OCI-LY1 (cell line): ENCODE measurements around the gene COTL1.

ENCODE experiments used
- H2AFZ ChIP-seq: fragments of 200-600 bp; sonication (generic), shearing (Covaris generic); 2 replicates; pipeline ENCODE4 v1.6.0; 2014; ENCODE audit warnings: antibody characterized with exemption, mild to moderate bottlenecking, low read length
- H3F3A ChIP-seq: fragments of 200-600 bp; sonication (generic), shearing (Covaris generic); 2 replicates; pipeline ENCODE4 v1.6.0; 2014; ENCODE audit warnings: mild to moderate bottlenecking, antibody characterized with exemption, low read length, moderate library complexity; ENCODE audit not compliant: insufficient read depth
- H3K27ac ChIP-seq: fragments of 200-600 bp; sonication (generic); 2 replicates; pipeline ENCODE4 v1.5.1; 2014; ENCODE audit warnings: low read length, mixed run types, mild to moderate bottlenecking, low read depth; ENCODE audit not compliant: poor library complexity, severe bottlenecking
- H3K27me3 ChIP-seq: fragments of 200-600 bp; sonication (generic); 2 replicates; pipeline ENCODE4 v1.6.0; 2014; ENCODE audit warnings: antibody characterized with exemption, mild to moderate bottlenecking, low read length, moderate library complexity; ENCODE audit not compliant: insufficient read depth
- H3K36me3 ChIP-seq: fragments of 200-600 bp; sonication (generic); 2 replicates; pipeline ENCODE4 v1.6.1; 2014; ENCODE audit warnings: mild to moderate bottlenecking, antibody characterized with exemption, low read length, moderate library complexity, mixed read lengths; ENCODE audit not compliant: insufficient read depth
- H3K4me1 ChIP-seq: fragments of 200-600 bp; sonication (generic); 2 replicates; pipeline ENCODE4 v1.5.1; 2014; ENCODE audit warnings: mild to moderate bottlenecking, low read length, moderate library complexity; ENCODE audit not compliant: insufficient read depth, severe bottlenecking
- H3K4me2 ChIP-seq: fragments of 200-600 bp; sonication (generic), shearing (Covaris generic); 2 replicates; pipeline ENCODE4 v1.6.1; 2014; ENCODE audit warnings: low read length
- H3K4me3 ChIP-seq: fragments of 200-600 bp; sonication (generic); 2 replicates; pipeline ENCODE4 v1.5.1; 2014; ENCODE audit warnings: low read length, low read depth, mild to moderate bottlenecking, mixed read lengths; ENCODE audit not compliant: poor library complexity, severe bottlenecking
- H3K79me2 ChIP-seq: fragments of 200-600 bp; shearing (Covaris generic); 2 replicates; pipeline ENCODE4 v1.6.1; 2016; ENCODE audit warnings: mixed run types, low read length, mixed read lengths; ENCODE audit not compliant: insufficient read depth
- H3K9ac ChIP-seq: fragments of 200-600 bp; sonication (generic), shearing (Covaris generic); 2 replicates; pipeline ENCODE4 v1.6.1; 2014; ENCODE audit warnings: mild to moderate bottlenecking, low read length, mixed read lengths
- H3K9me2 ChIP-seq: fragments of 200-600 bp; sonication (generic), shearing (Covaris generic); 2 replicates; pipeline ENCODE4 v1.6.1; 2014; ENCODE audit warnings: low read depth, mild to moderate bottlenecking, low read length, mixed read lengths
- H3K9me3 ChIP-seq: fragments of 200-600 bp; shearing (Covaris generic); 2 replicates; pipeline ENCODE4 v1.6.1; 2014; ENCODE audit warnings: low read length, mixed read lengths
- H4K20me1 ChIP-seq: fragments of 200-600 bp; sonication (generic), shearing (Covaris generic); 2 replicates; pipeline ENCODE4 v1.6.0; 2016; ENCODE audit warnings: mild to moderate bottlenecking, low read length; ENCODE audit not compliant: insufficient read depth
- EZH2 ChIP-seq: fragments of 200-600 bp; sonication (generic), shearing (Covaris generic); IDR thresholded peaks from 2 replicates; pipeline ENCODE4 v1.8.0; 2017; ENCODE audit warnings: borderline replicate concordance, mixed run types, mild to moderate bottlenecking, antibody characterized with exemption, low read length, moderate library complexity, mixed read lengths
- TF ChIP-seq, protein P1 (sequence below): fragments of 200-600 bp; sonication (generic), shearing (Covaris generic); IDR thresholded peaks from 2 replicates; pipeline ENCODE4 v1.5.1; 2017; ENCODE audit warnings: mild to moderate bottlenecking, antibody characterized with exemption, low read length, moderate library complexity, mixed read lengths

The COTL1 gene

DNA sequence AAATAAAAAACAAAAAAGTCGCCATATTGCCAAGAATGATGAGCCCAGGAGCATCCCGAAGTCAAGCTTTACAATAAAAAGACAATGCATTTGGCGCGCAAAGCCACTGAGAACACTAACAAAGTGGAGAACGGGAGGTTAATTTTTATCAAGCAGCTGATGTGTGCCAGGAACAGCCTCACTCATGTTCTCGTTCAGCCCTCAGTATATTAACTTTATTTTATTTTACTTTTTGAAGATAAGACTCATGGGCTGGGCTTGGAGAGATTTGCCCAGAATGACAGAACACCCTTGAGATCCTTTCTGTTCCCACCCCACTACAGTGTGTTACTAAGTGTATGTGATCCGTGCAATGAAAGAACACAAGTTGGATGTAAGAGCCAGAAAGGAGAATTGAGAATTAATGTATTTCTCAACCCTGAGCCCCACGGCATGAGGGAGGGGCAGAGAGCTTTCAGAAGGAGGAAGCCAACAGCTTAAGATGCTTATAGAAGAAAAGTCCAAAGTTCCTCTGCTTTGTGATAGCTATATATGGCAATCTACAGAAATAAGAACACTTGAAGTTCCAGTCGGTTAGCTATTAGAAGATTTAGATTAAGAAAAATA, 48.4 kb downstream of the COTL1 start:
- no peak overlapping the region for H3K4me2 ChIP-seq
- H3K79me2 ChIP-seq = no peaks in the 10 kb centered on the region
- no peaks in the 10 kb centered on the region for H3K9me2 ChIP-seq
- no peaks in the 10 kb centered on the region for H4K20me1 ChIP-seq
- H3K27me3 ChIP-seq = no peaks in the 10 kb centered on the region
- H3K4me1 ChIP-seq = no peaks in the 10 kb centered on the region
- no peak overlapping the region for H3K9ac ChIP-seq
- H2AFZ ChIP-seq = no peak overlapping the region
- H3K9me3 ChIP-seq = no peaks in the 10 kb centered on the region
- no peak for TF ChIP-seq EZH2
- TF ChIP-seq, protein P1, sequence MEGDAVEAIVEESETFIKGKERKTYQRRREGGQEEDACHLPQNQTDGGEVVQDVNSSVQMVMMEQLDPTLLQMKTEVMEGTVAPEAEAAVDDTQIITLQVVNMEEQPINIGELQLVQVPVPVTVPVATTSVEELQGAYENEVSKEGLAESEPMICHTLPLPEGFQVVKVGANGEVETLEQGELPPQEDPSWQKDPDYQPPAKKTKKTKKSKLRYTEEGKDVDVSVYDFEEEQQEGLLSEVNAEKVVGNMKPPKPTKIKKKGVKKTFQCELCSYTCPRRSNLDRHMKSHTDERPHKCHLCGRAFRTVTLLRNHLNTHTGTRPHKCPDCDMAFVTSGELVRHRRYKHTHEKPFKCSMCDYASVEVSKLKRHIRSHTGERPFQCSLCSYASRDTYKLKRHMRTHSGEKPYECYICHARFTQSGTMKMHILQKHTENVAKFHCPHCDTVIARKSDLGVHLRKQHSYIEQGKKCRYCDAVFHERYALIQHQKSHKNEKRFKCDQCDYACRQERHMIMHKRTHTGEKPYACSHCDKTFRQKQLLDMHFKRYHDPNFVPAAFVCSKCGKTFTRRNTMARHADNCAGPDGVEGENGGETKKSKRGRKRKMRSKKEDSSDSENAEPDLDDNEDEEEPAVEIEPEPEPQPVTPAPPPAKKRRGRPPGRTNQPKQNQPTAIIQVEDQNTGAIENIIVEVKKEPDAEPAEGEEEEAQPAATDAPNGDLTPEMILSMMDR = no peak
- no peaks in the 10 kb centered on the region for H3F3A ChIP-seq
- H3K36me3 ChIP-seq = peaks cover 93% of the 10 kb centered on the region
- H3K4me3 ChIP-seq = no peak overlapping the region
- H3K27ac ChIP-seq = no peak overlapping the region

DNA sequence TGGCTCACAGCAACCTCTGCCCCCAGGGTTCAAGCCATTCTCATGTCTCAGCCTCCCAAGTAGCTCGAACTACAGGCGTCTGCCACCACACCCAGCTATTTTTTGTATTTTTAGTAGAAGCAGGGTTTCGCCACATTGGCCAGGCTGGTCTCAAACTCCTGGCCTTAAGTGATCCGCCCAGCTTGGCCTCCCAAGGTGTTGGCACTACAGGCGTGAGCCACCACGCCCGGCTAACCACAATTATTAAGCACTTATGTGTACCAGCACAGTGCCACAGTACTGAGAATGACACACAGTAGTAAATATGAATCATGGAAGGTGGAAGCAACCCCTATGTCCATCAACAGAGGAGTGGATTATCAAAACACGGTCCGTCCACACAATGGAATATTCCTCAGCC, 49.8 kb downstream of the COTL1 start:
- no peak overlapping the region for H3K9ac ChIP-seq
- H3K4me3 ChIP-seq = no peak overlapping the region
- H3K27ac ChIP-seq = no peak overlapping the region
- H2AFZ ChIP-seq = no peak overlapping the region
- no peaks in the 10 kb centered on the region for H4K20me1 ChIP-seq
- H3K9me2 ChIP-seq = no peaks in the 10 kb centered on the region
- peaks cover 98% of the 10 kb centered on the region for H3K36me3 ChIP-seq
- H3K27me3 ChIP-seq = no peaks in the 10 kb centered on the region
- TF ChIP-seq EZH2 = no peak
- TF ChIP-seq, protein P1 = no peak
- no peaks in the 10 kb centered on the region for H3F3A ChIP-seq
- H3K79me2 ChIP-seq = no peaks in the 10 kb centered on the region
- no peaks in the 10 kb centered on the region for H3K9me3 ChIP-seq
- H3K4me2 ChIP-seq = no peak overlapping the region
- no peaks in the 10 kb centered on the region for H3K4me1 ChIP-seq

DNA sequence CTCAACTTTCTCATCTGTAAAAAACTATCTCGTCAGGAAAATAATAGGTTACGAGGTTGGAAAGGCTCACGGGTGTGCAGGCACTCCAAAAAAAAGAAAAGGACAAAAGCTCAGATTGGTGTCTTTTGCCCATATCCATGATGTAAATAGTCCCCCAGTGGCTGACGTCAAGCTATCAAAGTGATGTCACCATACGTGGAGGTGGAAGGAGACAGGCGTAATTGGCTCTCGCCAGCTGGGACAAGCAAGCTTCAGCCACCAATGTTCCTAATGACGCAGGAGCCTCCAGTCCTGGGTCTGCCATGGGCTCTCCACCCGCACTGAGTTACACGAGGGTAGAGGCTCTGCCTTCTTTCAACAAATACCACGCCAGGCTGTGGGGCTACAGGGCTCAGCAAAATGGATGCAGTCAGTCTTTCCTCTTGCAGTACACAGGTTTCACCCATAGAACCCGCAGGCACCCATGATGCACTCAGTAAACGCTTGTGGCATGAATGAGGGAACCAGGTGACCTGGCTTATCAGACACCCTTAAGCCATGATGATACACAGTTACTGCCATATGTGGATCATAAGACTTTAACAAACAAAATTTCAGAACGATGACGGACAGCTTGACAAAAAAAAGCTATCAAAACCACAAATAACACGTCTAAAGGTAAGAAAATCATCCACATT, 50.5 kb downstream of the COTL1 start:
- peaks cover 98% of the 10 kb centered on the region for H3K36me3 ChIP-seq
- H3K79me2 ChIP-seq = no peaks in the 10 kb centered on the region
- H3K4me1 ChIP-seq = no peaks in the 10 kb centered on the region
- H3F3A ChIP-seq = no peaks in the 10 kb centered on the region
- H3K9ac ChIP-seq = no peak overlapping the region
- no peak overlapping the region for H3K4me3 ChIP-seq
- TF ChIP-seq, protein P1 = no peak
- H3K27me3 ChIP-seq = no peaks in the 10 kb centered on the region
- no peak overlapping the region for H3K27ac ChIP-seq
- H2AFZ ChIP-seq = no peak overlapping the region
- no peaks in the 10 kb centered on the region for H4K20me1 ChIP-seq
- no peaks in the 10 kb centered on the region for H3K9me2 ChIP-seq
- no peak overlapping the region for H3K4me2 ChIP-seq
- no peaks in the 10 kb centered on the region for H3K9me3 ChIP-seq
